DOHH2 (cell line): Measurements from ENCODE around the gene PHOSPHO1.

ENCODE experiments used
- EZH2phosphoT487 ChIP-seq: fragments of 200-600 bp; sonication (generic); IDR thresholded peaks from 2 replicates; pipeline ENCODE4 v1.6.1; 2017; ENCODE audit warnings: borderline replicate concordance, mild to moderate bottlenecking, antibody characterized with exemption, low read length, moderate library complexity, mixed read lengths
- TF ChIP-seq, protein P1 (sequence below): fragments of 200-600 bp; sonication (generic); IDR thresholded peaks from one replicate; pipeline ENCODE4 v1.5.1; 2014; ENCODE audit warnings: antibody characterized with exemption, mild to moderate bottlenecking, low read depth, low read length; ENCODE audit not compliant: poor library complexity, severe bottlenecking

- TF ChIP-seq, protein P1, sequence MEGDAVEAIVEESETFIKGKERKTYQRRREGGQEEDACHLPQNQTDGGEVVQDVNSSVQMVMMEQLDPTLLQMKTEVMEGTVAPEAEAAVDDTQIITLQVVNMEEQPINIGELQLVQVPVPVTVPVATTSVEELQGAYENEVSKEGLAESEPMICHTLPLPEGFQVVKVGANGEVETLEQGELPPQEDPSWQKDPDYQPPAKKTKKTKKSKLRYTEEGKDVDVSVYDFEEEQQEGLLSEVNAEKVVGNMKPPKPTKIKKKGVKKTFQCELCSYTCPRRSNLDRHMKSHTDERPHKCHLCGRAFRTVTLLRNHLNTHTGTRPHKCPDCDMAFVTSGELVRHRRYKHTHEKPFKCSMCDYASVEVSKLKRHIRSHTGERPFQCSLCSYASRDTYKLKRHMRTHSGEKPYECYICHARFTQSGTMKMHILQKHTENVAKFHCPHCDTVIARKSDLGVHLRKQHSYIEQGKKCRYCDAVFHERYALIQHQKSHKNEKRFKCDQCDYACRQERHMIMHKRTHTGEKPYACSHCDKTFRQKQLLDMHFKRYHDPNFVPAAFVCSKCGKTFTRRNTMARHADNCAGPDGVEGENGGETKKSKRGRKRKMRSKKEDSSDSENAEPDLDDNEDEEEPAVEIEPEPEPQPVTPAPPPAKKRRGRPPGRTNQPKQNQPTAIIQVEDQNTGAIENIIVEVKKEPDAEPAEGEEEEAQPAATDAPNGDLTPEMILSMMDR = no peak
- TF ChIP-seq EZH2phosphoT487 = no peak
Measured at GRCh38 chr17:49197346-49197998, 33.1 kb downstream of the PHOSPHO1 start.
